ENCODE results near the gene SLC4A3.
A peak's percentile ranks its signal among the peaks of the same experiment; 100 is the strongest.

Gene SLC4A3, protein sequence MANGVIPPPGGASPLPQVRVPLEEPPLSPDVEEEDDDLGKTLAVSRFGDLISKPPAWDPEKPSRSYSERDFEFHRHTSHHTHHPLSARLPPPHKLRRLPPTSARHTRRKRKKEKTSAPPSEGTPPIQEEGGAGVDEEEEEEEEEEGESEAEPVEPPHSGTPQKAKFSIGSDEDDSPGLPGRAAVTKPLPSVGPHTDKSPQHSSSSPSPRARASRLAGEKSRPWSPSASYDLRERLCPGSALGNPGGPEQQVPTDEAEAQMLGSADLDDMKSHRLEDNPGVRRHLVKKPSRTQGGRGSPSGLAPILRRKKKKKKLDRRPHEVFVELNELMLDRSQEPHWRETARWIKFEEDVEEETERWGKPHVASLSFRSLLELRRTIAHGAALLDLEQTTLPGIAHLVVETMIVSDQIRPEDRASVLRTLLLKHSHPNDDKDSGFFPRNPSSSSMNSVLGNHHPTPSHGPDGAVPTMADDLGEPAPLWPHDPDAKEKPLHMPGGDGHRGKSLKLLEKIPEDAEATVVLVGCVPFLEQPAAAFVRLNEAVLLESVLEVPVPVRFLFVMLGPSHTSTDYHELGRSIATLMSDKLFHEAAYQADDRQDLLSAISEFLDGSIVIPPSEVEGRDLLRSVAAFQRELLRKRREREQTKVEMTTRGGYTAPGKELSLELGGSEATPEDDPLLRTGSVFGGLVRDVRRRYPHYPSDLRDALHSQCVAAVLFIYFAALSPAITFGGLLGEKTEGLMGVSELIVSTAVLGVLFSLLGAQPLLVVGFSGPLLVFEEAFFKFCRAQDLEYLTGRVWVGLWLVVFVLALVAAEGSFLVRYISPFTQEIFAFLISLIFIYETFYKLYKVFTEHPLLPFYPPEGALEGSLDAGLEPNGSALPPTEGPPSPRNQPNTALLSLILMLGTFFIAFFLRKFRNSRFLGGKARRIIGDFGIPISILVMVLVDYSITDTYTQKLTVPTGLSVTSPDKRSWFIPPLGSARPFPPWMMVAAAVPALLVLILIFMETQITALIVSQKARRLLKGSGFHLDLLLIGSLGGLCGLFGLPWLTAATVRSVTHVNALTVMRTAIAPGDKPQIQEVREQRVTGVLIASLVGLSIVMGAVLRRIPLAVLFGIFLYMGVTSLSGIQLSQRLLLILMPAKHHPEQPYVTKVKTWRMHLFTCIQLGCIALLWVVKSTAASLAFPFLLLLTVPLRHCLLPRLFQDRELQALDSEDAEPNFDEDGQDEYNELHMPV

DNA sequence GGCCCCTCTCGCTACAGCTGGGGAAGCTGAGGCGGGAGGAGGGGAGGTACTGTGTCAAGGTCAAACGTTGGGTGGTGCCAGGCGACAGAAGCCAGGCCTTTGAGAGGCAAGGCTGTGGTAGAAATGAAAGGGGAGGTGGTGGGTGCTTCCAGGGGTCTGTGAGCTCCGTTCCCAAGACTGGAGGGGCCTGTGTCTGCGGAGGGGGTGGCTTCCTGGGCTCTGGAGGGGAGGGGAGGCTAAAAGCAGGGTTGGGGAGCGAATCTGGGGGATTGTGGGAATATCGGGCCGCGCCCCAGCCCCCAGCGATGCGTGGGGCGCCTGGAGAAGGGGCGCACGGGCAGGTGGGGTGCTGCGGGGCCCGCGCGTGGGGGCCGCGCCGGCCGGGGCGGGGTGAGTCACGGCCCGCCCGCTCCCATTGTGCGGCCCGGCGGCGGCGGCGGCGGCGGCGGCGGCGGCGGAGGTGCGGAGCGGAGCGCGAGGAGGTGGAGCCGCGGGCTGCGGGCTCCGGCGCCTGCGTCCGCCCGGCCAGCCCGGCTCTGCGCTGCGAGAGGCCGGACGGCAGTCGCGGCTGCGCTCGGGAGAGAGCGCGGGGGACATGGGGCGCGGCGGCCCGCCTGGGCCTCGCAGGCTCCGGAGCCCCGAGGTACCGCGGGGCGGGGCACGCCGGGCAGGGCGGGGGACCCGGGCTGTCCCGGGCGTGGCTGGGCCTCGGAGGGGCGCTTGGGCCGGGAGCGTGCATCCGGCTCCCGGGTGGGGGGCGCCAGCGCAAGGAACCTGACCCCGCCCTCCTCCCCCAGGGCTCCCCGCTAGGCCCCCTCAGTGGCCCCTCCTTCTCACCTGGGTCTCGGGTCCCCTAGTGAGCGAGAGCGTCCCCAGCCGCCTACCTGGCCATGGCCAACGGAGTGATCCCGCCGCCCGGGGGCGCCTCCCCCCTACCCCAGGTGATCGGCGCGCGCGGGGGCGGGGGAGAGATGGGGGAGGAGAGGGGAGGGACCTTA, at the start of gene SLC4A3:
Gene SLC4A3 (plus strand): TSS at position 528 of the 998 bp plus-strand sequence. CDS start 363 bp downstream, at position 891.
- no peak for DNase-seq

DNA sequence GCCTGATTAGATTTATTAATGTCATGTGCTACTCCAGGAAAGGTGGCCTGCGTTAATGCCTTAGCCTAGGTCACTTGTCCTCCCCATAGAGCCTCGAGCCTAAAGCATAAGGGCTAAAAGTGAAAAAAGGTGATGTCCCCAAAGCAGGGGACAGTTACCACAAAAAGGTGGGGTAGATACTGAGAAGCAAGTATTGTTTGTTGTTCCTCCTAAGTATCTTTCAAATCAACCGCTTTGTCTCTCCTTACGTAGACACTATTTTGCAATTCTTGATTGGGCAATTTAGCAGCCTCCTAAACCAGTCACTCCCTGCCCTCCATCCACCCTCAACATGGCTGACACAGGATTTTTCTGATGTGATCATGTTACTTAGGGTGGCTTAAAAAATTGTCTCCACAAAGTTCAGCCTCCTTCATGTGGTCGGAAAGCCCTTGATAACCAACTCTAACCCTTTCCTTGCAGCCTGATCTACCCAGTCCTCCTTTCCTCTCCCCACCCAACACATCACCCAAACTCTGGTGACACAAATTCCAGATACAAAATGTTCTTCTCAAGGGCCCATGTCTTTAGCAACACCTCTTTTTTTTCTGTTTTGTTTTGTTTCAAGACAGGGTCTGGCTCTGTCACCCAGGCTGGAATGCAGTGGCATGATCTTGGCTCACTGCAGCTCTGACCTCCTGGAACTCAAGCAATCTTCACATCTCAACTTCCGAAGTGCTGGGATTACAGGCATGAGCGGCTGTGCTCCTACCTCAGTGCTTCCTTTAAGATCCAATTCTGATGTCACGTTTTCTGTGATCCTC, 48.4 kb upstream of the SLC4A3 start:
- no peak for DNase-seq

DNA sequence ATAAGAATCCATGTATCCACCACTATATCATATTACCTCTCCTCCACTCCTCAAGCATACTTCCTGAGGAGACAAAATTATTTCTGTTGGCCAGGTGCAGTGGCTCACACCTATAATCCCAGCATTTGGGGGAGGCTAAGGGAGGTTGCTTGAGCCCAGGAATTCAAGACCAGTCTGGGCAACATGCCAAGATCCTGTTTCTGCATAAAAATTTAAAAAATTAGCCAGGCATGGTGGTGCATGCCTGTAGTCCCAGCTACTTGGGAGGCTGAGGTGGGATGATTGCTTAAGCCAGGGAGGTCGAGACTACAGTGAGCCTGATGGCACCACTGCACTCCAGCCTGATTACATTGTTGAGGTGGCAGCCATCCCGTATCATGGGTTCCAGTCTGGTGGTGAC, 46.1 kb upstream of the SLC4A3 start:
- no peak for DNase-seq

DNA sequence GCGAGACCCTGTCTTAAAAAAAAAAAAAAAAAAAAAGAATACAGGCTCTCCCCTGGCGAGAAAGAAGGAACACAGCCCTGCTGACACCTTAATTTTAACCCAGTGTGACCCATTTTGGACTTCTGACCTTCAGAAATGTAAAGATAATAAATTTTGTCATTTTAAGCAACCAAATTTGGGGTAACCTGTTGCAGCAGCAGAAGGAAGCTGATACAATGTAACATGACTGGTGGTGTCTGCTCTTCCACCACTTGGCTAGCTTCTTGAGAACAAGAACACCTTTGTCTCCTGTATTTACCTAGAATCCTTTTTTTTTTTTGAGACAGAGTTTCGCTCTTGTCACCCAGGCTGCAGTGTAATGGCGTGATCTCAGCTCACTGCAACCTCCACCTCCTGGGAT, 36.3 kb upstream of the SLC4A3 start:
- DNase-seq, result no peak

DNA sequence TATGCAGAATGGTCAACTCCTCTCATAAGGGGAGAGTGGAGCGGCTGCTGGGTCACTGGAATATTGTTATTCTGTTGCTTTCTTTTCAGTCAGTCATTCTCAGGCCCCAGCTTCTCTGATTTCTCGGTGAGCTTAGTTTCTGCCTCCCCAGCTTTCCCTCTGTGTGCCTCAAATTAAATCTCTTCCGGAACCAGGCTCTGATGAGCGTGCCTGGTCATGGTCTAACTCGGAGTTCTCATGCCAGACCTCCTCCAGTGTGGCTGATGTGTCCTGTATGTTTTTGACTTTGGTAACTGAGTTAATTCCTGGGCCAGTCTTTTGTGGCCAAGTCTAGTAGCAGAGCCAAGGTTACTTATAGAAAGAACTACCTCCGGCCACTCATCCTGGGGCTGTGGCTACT, 34.7 kb upstream of the SLC4A3 start:
- no peak for DNase-seq

DNA sequence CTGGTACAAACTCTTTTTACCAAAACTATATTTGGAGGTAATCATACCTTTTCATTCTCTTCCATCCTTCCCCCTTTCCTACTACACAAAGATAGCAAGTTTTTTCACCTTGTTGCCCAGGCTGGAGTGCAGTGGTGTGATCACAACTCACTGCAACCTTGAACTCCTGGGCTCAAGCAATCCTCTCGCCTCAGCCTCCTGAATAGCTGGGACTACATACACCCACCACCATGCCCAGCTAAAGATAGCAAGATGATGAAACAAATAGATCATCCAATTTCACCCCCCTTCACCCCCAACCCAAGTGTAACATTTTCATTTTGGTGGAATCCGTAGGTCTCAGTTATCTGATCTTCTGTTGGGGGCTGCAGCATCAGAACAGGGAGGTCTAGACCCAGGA, 34.3 kb upstream of the SLC4A3 start:
- no peak for DNase-seq

DNA sequence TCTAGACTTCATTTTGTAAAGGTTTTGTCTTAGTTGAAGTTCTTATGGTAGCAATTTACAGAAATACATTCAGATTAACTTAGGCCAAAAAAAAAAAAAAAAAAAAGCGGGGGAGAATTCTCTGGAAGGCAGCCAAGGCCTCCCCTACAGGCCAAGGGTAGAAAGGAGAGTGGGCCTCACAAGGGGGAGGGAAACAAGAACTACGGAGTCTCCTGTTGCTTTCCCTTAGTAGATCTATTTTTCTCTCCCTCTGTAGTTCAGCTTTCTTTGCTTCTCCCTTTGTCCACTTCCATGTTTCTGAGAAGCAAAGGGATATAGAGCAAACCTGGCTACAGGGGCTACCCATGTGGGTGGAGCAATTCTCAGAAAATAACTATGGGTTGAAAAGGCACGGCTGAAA, 32.2 kb upstream of the SLC4A3 start:
- DNase-seq, result no peak

DNA sequence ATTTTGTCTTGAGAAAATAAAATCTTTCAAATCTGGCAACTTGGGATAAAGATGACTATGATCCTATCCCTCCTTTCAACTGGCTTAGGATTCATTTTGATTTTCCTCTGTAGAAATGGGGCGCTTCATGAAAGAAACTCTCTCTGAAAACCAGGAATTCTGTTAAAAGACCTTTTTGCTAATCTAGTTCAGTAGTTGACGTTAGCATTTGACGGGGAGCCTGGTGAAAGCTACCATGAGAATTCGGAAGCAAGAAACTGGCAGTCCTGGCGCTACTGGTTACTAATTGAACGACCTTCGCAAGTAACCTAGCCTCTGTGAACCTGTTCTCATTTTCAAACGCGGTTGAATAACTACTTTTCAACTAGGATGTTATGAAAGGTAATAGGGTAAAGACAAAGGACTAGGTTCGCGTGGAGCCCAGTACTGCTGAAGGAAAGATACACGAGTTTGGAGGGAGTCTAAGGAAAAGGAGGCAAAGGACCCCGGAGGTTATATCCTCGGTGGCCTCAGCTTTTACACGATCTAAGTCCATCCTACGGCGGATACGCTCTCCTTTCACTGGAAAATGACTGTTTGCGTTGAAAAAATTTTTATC, 30.4 kb upstream of the SLC4A3 start:
- no peak for DNase-seq

DNA sequence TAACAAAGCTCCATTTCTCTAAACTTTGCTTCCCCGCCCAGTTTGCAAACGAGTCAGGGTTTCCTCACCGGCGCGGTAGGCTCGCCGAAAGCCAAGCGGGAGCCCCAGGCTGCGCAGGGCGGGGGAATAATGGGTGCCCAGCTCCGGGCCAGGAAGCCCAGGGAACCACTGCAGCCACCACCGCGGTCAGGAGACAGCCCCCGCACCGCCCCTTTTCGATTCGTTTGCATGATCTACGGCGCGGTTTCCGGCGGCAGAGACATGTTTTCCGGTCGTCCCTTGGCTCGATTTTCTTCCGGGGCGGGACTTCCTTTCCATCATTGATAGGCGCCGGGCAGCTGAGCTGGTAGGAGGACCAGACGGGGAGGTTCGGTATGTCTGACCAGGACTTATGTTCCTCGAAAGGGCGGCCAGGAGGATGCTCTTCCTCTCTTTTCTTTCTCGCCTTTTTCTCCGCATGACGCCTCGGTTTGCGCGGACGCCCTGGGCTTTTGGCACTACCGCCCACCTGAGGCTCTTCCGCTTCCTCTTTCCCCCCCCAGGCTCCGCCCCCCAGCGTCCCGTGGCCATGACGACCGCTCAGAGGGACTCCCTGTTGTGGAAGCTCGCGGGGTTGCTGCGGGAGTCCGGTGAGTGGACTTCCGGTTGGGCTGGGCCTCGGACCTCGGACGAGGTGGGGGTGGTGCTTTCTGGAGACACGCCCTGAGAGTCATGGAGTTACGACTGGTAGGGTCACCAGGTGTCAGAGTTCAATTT, 29.7 kb upstream of the SLC4A3 start, which contains the start of gene STK11IP:
Gene STK11IP (plus strand): TSS at position 306 of the 756 bp plus-strand sequence. CDS start 263 bp downstream, at position 569.
- peak; percentile 88 to 89 for DNase-seq

DNA sequence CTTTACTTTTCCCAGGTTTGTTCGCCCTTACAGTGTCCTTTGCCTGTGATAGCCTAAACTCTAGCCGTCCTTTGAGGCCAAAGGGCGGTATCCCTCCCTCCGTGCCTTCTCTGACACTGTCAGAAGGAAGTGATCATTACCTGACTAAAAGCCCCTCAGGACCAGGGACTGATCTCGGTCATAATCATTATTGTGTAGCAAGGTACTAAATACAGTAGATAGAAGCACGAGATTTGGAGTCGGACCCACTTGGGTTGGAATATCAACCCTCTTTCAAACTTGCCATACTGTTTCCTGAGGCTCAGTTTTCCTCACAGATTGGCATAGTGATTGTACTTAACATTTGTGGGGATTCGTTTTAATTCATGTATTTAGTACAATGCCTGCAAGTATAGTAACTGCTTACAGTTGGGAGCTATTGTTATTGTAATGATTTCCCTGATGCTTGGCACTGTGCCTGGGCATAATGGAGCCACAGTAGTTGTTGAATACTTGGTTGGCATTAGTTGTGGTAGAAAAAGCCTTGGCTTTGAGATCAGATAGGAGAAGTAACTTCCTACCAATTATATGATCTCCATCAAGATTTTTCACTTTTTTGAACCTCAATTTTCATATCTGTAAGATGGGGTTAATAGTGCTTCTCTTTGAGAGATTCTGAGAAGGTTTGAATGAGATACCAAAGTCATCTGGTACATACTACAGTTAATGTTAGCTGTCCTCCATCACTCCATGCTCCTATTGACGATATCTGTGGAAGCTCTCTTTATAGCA, 28.9 kb upstream of the SLC4A3 start:
- DNase-seq, result no peak

DNA sequence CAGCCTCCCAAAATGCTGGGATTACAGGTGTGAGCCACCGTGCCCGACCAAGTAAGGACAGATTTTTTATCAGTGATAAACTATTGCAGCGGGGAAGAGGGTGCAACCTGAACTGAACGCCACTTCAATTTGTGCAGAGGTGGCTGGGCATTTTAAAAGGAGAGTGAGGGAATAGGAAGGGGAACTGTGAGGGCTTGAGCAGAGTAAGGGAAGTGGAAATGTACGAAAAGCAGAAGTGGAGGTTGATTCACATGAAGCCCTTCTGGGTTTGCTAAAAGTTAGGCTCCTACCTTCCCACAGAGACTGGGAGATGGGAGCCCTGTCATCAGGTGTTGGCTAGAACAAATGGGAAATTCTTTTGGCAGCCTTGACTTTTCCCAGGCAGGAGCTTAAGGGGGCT, 23.7 kb upstream of the SLC4A3 start:
- no peak for DNase-seq

DNA sequence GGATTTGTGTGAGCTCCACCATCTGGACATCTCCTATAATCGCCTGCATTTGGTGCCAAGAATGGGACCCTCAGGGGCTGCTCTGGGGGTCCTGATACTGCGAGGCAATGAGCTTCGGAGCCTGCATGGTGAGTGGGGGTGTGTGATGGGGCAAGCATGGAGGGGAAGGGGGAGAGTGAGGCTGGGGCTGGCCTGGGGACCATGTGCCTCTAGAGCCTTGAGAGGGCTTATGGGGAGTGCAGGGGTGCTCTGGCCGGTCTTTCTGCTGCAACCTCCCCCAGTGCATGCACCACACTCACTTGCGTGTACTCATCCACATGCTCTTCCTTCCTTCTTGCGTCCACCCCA, 21.8 kb upstream of the SLC4A3 start:
- DNase-seq, result no peak

DNA sequence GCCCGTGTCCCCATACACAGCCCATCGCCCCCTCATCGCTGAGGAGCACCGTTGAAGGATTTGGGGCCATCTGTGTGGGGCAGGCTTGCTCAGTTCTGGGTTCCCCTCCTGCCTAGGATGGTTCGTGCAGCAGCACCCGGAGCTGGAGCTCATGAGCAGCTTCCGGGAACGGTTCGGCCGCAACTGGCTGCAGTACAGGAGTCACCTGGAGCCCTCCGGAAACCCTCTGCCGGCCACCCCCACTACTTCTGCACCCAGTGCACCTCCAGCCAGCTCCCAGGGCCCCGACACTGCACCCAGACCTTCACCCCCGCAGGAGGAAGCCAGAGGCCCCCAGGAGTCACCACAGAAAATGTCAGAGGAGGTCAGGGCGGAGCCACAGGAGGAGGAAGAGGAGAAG, 19.5 kb upstream of the SLC4A3 start:
- no peak for DNase-seq

DNA sequence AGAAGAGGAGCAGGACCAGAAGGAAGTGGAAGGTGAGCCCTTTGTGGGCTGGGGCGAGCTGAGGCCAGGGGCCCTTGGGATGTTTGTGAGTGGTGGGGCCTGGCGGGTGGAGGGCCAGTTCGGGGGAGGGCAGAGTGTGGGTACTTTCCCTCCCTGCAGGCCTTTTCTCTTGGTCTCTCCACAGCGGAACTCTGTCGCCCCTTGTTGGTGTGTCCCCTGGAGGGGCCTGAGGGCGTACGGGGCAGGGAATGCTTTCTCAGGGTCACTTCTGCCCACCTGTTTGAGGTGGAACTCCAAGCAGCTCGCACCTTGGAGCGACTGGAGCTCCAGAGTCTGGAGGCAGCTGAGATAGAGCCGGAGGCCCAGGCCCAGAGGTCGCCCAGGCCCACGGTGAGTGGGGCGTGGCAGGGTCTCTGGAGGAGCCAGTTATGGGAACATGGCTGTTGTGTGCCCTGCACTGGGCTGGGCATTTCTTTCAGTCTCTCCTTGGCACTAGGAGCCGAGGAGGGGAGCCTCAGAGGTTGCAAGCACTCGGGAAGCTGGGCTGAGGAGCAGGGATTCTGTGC, 18.9 kb upstream of the SLC4A3 start:
- no peak for DNase-seq

DNA sequence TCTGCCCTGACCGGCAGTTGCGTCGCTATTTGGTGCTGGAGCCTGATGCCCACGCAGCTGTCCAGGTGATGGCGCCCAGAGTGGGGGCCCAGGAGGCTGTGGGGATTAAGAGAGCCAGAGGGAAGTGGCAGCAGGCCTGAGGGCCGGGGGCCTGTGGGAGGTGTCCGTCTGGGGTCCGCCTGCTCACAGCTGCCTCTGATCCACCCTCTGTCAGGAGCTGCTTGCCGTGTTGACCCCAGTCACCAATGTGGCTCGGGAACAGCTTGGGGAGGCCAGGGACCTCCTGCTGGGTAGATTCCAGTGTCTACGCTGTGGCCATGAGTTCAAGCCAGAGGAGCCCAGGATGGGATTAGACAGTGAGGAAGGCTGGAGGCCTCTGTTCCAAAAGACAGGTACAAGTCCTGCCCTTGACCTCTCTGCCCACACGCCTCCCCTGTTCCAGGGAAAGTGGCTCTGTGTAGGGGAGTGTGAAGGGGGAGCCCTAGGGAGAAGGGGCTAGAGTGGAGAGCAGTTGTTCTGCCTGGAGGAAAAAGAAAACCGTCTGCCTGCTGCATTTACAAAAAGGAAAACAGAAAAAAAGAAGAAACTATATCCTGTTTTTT, 18.2 kb upstream of the SLC4A3 start:
- no peak for DNase-seq

DNA sequence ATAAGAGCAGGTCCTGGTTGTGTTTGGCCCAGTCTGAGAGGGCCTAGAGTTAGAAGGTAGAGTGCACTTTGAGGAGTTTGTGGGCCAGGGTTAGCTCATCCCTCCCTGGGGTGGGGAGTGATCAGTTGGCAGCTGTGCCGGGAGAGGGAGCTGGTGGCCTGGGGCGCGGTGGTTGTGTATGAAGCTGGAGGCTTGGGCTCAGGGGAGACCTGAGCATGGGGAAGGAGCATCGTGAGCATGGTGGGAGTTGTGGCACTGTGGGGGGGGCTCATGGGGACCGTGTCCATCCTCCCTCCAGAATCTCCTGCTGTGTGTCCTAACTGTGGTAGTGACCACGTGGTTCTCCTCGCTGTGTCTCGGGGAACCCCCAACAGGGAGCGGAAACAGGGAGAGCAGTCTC, 16.1 kb upstream of the SLC4A3 start:
- DNase-seq, result no peak

DNA sequence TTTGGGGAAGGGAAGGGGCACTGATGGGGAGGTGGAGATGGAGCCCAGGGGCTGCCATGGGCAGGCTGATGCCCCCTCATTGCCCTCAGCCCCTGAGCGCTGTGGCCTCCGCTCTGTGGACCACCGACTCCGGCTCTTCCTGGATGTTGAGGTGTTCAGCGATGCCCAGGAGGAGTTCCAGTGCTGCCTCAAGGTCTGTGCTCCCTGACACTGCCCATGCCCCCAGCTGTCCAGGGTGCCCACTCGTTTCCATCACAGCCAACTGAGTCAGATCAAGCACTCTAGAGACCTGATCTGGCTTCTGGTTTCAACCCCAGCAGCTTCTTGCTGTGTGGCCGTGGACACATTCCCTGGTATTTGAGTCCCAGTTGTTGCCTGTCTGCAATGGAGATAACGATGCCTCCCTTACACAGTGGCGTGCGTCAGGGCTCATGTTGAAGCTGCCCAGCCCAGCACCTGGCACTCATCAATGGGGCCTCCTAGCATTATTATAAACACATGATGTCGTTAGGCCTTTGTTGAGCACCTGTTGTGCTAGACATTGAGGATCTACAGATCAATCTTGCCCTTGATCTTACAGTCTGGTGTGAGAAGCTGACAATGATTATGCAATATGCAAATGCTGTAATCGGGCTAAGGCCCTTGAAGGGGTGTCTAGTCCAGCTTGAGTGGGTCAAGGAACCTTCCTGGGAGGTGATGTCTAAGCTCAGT, 15.4 kb upstream of the SLC4A3 start:
- no peak for DNase-seq
